PC-3 (cell line): ENCODE results near the gene UMAD1. TPM values are rescaled to one million over a fixed set of nuclear protein-coding genes. Genes with fewer than 3 reads are reported as not detected.

Experiments used
- ATAC-seq: fragments of 200-7000 bp; cut with Tn5 transposase; 2 replicates; pipeline ENCODE4 v1.9.1; 2020; ENCODE audit warnings: mild to moderate bottlenecking, moderate library complexity
- BruUV-seq: library from RNA; stranded (reverse); fragments of 400-500 nt; replicated peaks from 2 replicates; lab custom pipeline; 2021; lab: Mats Ljungman, UMichigan
- CTCF ChIA-PET: fragments of 300-600 bp; sonication (Branson Sonifier 250); formaldehyde crosslinking; loops from one replicate; lab custom pipeline; 2022; ENCODE audit warnings: antibody characterized with exemption; lab: Charles Lee
- POLR2A ChIA-PET: fragments of 300-600 bp; sonication (Branson Sonifier 250); formaldehyde crosslinking; loops from one replicate; lab custom pipeline; 2022; ENCODE audit warnings: antibody characterized with exemption; ENCODE audit not compliant: unreplicated experiment; lab: Charles Lee
- DNase-seq: peaks from one replicate; pipeline ENCODE4 v3.0.0-alpha.2; 2015
- H2AFZ ChIP-seq: fragments of 300-600 bp; sonication (generic); 2 replicates; pipeline ENCODE4 v1.6.0; 2016; ENCODE audit warnings: antibody characterized with exemption, low read length
- H3F3A ChIP-seq: fragments of 300-600 bp; sonication (generic); one replicate; pipeline ENCODE4 v1.6.0; 2017; ENCODE audit warnings: antibody characterized with exemption, low read length, control low read depth, mild to moderate bottlenecking; ENCODE audit not compliant: unreplicated experiment
- H3K27ac ChIP-seq: fragments of 300-600 bp; sonication (generic); 2 replicates; pipeline ENCODE4 v1.5.1; 2016; ENCODE audit warnings: mild to moderate bottlenecking, low read length
- H3K27me3 ChIP-seq: fragments of 300-600 bp; sonication (generic); 2 replicates; pipeline ENCODE4 v1.6.1; 2016; ENCODE audit warnings: low read length, mixed read lengths
- H3K36me3 ChIP-seq: fragments of 300-600 bp; sonication (generic); 2 replicates; pipeline ENCODE4 v1.6.1; 2016; ENCODE audit warnings: low read depth, mixed run types, low read length, mixed read lengths
- H3K4me1 ChIP-seq: fragments of 300-600 bp; sonication (generic); 2 replicates; pipeline ENCODE4 v1.5.1; 2016; ENCODE audit warnings: low read length; ENCODE audit not compliant: insufficient read depth
- H3K4me2 ChIP-seq: fragments of 300-600 bp; sonication (generic); 2 replicates; pipeline ENCODE4 v1.6.0; 2016; ENCODE audit warnings: low read length
- H3K4me3 ChIP-seq: fragments of 300-600 bp; sonication (generic); 2 replicates; pipeline ENCODE4 v1.5.1; 2016; ENCODE audit warnings: mild to moderate bottlenecking, low read length, mixed read lengths
- H3K79me2 ChIP-seq: fragments of 300-600 bp; sonication (generic); 2 replicates; pipeline ENCODE4 v1.6.1; 2017; ENCODE audit warnings: low read length, mixed read lengths
- H3K9ac ChIP-seq: fragments of 300-600 bp; sonication (generic); 2 replicates; pipeline ENCODE4 v1.6.0; 2016; ENCODE audit warnings: mild to moderate bottlenecking, low read length
- H3K9me2 ChIP-seq: fragments of 300-600 bp; sonication (generic); replicated peaks from 2 replicates; pipeline ENCODE4 v1.6.1; 2016; ENCODE audit warnings: mixed run types, low read length, mixed read lengths
- H3K9me3 ChIP-seq: fragments of 300-600 bp; sonication (generic); 2 replicates; pipeline ENCODE4 v1.6.1; 2016; ENCODE audit warnings: low read length, mixed read lengths
- H4K20me1 ChIP-seq: fragments of 300-600 bp; sonication (generic); 2 replicates; pipeline ENCODE4 v1.6.1; 2016; ENCODE audit warnings: low read length, mixed read lengths
- EZH2 ChIP-seq: fragments of 300-600 bp; sonication (generic); IDR thresholded peaks from one replicate; pipeline ENCODE4 v1.6.1; 2017; ENCODE audit warnings: antibody characterized with exemption, mild to moderate bottlenecking, low read length; ENCODE audit not compliant: unreplicated experiment
- EZH2phosphoT487 ChIP-seq: fragments of 300-600 bp; sonication (generic); IDR thresholded peaks from 2 replicates; pipeline ENCODE4 v1.6.1; 2018; ENCODE audit warnings: mild to moderate bottlenecking, antibody characterized with exemption, low read length, borderline replicate concordance
- intact Hi-C: fragments of 100-400 bp; cut with micrococcal nuclease; formaldehyde crosslinking; loops from 2 replicates; pipeline ENCODE4 v1.9.0; 2023
- total RNA-seq: library from RNA; depleted of rRNA; stranded (reverse); fragments of >200 nt; gene quantifications from 2 replicates; pipeline ENCODE4 v1.2.3, GENCODE V29; 2014
- TF ChIP-seq, protein P1 (sequence below): fragments of 300-600 bp; sonication (generic); conservative IDR thresholded peaks from 2 replicates; pipeline ENCODE4 v1.5.1; 2017; ENCODE audit warnings: antibody characterized with exemption, low read depth, mild to moderate bottlenecking, low read length

Gene UMAD1
- total RNA-seq, 1 experiment from 2014 or later, result 8.9 TPM

GRCh38 chr7:7841027-7841426 is 200.5 kb downstream of the UMAD1 start:
- intact Hi-C loops, result no loop called here
- CTCF ChIA-PET, result no interaction called here
- Histone ChIP-seq H3K27me3 (no peaks in the 10 kb centered on the region), H3K9me2 (no peaks in the 10 kb centered on the region), H3K9me3 (no peaks in the 10 kb centered on the region), H3K27ac (no peak overlapping the region), H3K36me3 (no peaks in the 10 kb centered on the region), H3F3A (no peaks in the 10 kb centered on the region), H4K20me1 (no peaks in the 10 kb centered on the region), H2AFZ (no peak overlapping the region), H3K4me1 (no peaks in the 10 kb centered on the region), H3K9ac (no peak overlapping the region), H3K4me3 (no peak overlapping the region), H3K4me2 (no peak overlapping the region), H3K79me2 (no peaks in the 10 kb centered on the region)
- TF ChIP-seq EZH2phosphoT487 (no peak), EZH2 (no peak)
- TF ChIP-seq, protein P1, sequence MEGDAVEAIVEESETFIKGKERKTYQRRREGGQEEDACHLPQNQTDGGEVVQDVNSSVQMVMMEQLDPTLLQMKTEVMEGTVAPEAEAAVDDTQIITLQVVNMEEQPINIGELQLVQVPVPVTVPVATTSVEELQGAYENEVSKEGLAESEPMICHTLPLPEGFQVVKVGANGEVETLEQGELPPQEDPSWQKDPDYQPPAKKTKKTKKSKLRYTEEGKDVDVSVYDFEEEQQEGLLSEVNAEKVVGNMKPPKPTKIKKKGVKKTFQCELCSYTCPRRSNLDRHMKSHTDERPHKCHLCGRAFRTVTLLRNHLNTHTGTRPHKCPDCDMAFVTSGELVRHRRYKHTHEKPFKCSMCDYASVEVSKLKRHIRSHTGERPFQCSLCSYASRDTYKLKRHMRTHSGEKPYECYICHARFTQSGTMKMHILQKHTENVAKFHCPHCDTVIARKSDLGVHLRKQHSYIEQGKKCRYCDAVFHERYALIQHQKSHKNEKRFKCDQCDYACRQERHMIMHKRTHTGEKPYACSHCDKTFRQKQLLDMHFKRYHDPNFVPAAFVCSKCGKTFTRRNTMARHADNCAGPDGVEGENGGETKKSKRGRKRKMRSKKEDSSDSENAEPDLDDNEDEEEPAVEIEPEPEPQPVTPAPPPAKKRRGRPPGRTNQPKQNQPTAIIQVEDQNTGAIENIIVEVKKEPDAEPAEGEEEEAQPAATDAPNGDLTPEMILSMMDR, result no peak
- no peak for ATAC-seq
- BruUV-seq, result no TSS peak
- DNase-seq, result no peak
- POLR2A ChIA-PET, result no interaction called here

GRCh38 chr7:7843240-7843639 is 202.7 kb downstream of the UMAD1 start:
- H3K4me3 ChIP-seq, result no peak overlapping the region
- intact Hi-C loops, result no loop called here
- no peak overlapping the region for H3K27ac ChIP-seq
- no peaks in the 10 kb centered on the region for H3K9me2 ChIP-seq
- no peak overlapping the region for H3K4me2 ChIP-seq
- TF ChIP-seq, protein P1, result no peak
- no peak for TF ChIP-seq EZH2phosphoT487
- no peak for TF ChIP-seq EZH2
- H3K9me3 ChIP-seq, result no peaks in the 10 kb centered on the region
- no peak overlapping the region for H2AFZ ChIP-seq
- BruUV-seq, result no TSS peak
- H3K79me2 ChIP-seq, result no peaks in the 10 kb centered on the region
- DNase-seq (no peak), ATAC-seq (no peak)
- no peaks in the 10 kb centered on the region for H3K4me1 ChIP-seq
- H3F3A ChIP-seq, result no peaks in the 10 kb centered on the region
- no peak overlapping the region for H3K9ac ChIP-seq
- ChIA-PET POLR2A (no interaction called here), CTCF (no interaction called here)
- H3K27me3 ChIP-seq, result no peaks in the 10 kb centered on the region
- H3K36me3 ChIP-seq, result no peaks in the 10 kb centered on the region
- no peaks in the 10 kb centered on the region for H4K20me1 ChIP-seq

DNA sequence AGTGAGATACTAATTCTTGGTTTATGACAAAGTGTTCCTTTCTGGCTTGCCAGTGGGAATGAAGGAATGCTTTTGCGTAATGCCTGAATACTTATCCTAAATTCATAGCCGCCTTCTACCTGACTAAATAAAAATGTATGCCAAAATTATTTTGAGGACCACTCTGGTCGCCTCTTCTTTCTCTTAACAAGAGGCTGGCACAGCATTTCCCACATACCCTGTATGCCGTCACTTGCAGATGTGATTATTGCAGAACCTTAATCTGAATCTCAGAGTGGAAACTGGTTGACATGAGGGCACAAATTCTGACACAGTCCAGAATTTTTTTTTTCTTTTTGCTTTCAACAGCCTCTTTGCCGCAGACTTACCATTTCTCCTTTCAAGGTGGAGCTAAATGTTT is 203.4 kb downstream of the UMAD1 start:
- no peaks in the 10 kb centered on the region for H3F3A ChIP-seq
- no peaks in the 10 kb centered on the region for H3K9me3 ChIP-seq
- H3K27me3 ChIP-seq, result no peaks in the 10 kb centered on the region
- no peak overlapping the region for H2AFZ ChIP-seq
- no TSS peak for BruUV-seq
- no peak overlapping the region for H3K4me3 ChIP-seq
- intact Hi-C loops, result no loop called here
- TF ChIP-seq EZH2 (no peak), EZH2phosphoT487 (no peak)
- TF ChIP-seq, protein P1, result no peak
- H3K27ac ChIP-seq, result no peak overlapping the region
- DNase-seq, result no peak
- POLR2A ChIA-PET, result no interaction called here
- no peak for ATAC-seq
- CTCF ChIA-PET, result no interaction called here
- no peaks in the 10 kb centered on the region for H4K20me1 ChIP-seq
- no peaks in the 10 kb centered on the region for H3K4me1 ChIP-seq
- no peaks in the 10 kb centered on the region for H3K79me2 ChIP-seq
- no peak overlapping the region for H3K4me2 ChIP-seq
- H3K36me3 ChIP-seq, result no peaks in the 10 kb centered on the region
- H3K9me2 ChIP-seq, result no peaks in the 10 kb centered on the region
- no peak overlapping the region for H3K9ac ChIP-seq
